Spleen (tissue), 11 donors: Measurements from ENCODE around the gene KBTBD2. TPM values are rescaled to one million over a fixed set of nuclear protein-coding genes. Genes with fewer than 3 reads are reported as not detected.
A peak's percentile ranks its signal among the peaks of the same experiment; 100 is the strongest.

Experiments used
- DNase-seq: peaks from one replicate; pipeline ENCODE4 v3.0.0-alpha.2; 2020
- H3K27ac ChIP-seq, 8 donors: fragments of 200-600 bp; sonication (generic) in 7 of 8; 1 replicate in 4 of 8; 2 replicates in 4 of 8; pipeline versions ENCODE4 v1.5.0 to v1.8.0; 2016 to 2021; ENCODE audit warnings: inconsistent platforms in 4 of 8, mild to moderate bottlenecking in 4 of 8, moderate library complexity in 1 of 8
- H3K27me3 ChIP-seq, 7 donors: fragments of 200-600 bp; sonication (generic) in 6 of 7; replicated peaks in 1 of 7; 1 replicate in 4 of 7; 2 replicates in 3 of 7; pipeline versions ENCODE4 v1.5.0 to v1.8.0; 2016 to 2021; ENCODE audit warnings: inconsistent platforms in 3 of 7, mild to moderate bottlenecking in 1 of 7
- H3K36me3 ChIP-seq, 6 donors: fragments of 200-600 bp; sonication (generic) in 5 of 6; 1 replicate in 4 of 6; 2 replicates in 2 of 6; pipeline versions ENCODE4 v1.5.0 to v1.8.0; 2016 to 2021; ENCODE audit warnings: inconsistent platforms in 2 of 6
- H3K4me1 ChIP-seq, 6 donors: fragments of 200-600 bp; sonication (generic) in 5 of 6; 1 replicate in 3 of 6; 2 replicates in 3 of 6; pipeline versions ENCODE4 v1.5.0 to v1.8.0; 2016 to 2021; ENCODE audit warnings: inconsistent platforms in 3 of 6
- H3K4me3 ChIP-seq, 8 donors: fragments of 200-600 bp; sonication (generic) in 7 of 8; 1 replicate in 4 of 8; 2 replicates in 4 of 8; pipeline versions ENCODE4 v1.5.0 to v1.8.0; 2016 to 2021; ENCODE audit warnings: inconsistent platforms in 4 of 8, mild to moderate bottlenecking in 4 of 8, moderate library complexity in 2 of 8
- H3K9me3 ChIP-seq, 8 donors: fragments of 200-600 bp; sonication (generic) in 7 of 8; 1 replicate in 4 of 8; 2 replicates in 4 of 8; pipeline versions ENCODE4 v1.5.0 to v1.8.0; 2016 to 2021; ENCODE audit warnings: inconsistent platforms in 4 of 8
- CTCF ChIP-seq, 11 experiments: fragments of 200-600 bp in 7 of 11; fragments of 450-650 bp in 4 of 11; sonication (generic) in 4 of 11; IDR thresholded peaks in 8 of 11; conservative IDR thresholded peaks in 3 of 11; 1 replicate in 7 of 11; 2 replicates in 4 of 11; pipeline versions ENCODE4 v1.4.0 to v1.8.0; 2016 to 2021; ENCODE audit warnings: antibody characterized with exemption in 11 of 11, inconsistent platforms in 4 of 11, mild to moderate bottlenecking in 1 of 11
- POLR2A ChIP-seq, 3 donors: fragments of 450-650 bp; IDR thresholded peaks; one replicate each; pipeline ENCODE4 v1.5.1; 2017; ENCODE audit warnings: antibody characterized with exemption in 3 of 3, mild to moderate bottlenecking in 1 of 3
- POLR2AphosphoS5 ChIP-seq, 3 donors: sonication (generic); formaldehyde crosslinking; IDR thresholded peaks; one replicate each; pipeline ENCODE4 v1.5.1; 2017; ENCODE audit warnings: antibody characterized with exemption in 3 of 3
- WGBS, 5 donors: extraction: QIAGEN DNeasy Blood & Tissue Kit in 3 of 5; methylation state at CpG; one replicate each; pipeline versions ENCODE4 v1.1.5 to v1.1.7; 2013 to 2018; 5-methylcytosine and 5-hydroxymethylcytosine counted together
- intact Hi-C: fragments of 100-400 bp; cut with DNase I; formaldehyde crosslinking; loops from one replicate; pipeline ENCODE4 v1.15.0; 2023; ENCODE audit warnings: low total_unique reads
- polyA plus RNA-seq, 3 donors: library from polyadenylated mRNA; stranded (reverse); fragments of 200-250 nt; gene quantifications; one replicate each; pipeline ENCODE4 v1.2.1, GENCODE V29; 2013
- total RNA-seq, 7 donors: library from RNA; depleted of rRNA in 3 of 7; stranded (reverse); fragments of >200 nt in 3 of 7; fragmentation: NEBNext Ultra II Directional in 4 of 7; extraction: Animal tissue kit (Norgen Biotek cat#: 25700) in 4 of 7; gene quantifications; one replicate each; pipeline versions ENCODE4 v1.1.0 to v1.2.1, GENCODE V29; 2016 to 2021
- donor health status: healthy with polysubstance abuse.
- donor health status: DM: no; HTN: no; CAD: no; lungs with moderate emphysema.
- donor health status: DM: no; HTN: no; CAD: no.
- donor health status: Bipolar disorder and iron deficiency.
- donor health status: healthy.
- donor health status: DM: no; HTN: no; CAD: no.
- donor health status: DM: yes; HTN: yes; CAD: no.

KBTBD2 gene
- total and polyA plus RNA-seq, 10 donors, result 15.6 to 80.8 (median 59.6) TPM

DNA sequence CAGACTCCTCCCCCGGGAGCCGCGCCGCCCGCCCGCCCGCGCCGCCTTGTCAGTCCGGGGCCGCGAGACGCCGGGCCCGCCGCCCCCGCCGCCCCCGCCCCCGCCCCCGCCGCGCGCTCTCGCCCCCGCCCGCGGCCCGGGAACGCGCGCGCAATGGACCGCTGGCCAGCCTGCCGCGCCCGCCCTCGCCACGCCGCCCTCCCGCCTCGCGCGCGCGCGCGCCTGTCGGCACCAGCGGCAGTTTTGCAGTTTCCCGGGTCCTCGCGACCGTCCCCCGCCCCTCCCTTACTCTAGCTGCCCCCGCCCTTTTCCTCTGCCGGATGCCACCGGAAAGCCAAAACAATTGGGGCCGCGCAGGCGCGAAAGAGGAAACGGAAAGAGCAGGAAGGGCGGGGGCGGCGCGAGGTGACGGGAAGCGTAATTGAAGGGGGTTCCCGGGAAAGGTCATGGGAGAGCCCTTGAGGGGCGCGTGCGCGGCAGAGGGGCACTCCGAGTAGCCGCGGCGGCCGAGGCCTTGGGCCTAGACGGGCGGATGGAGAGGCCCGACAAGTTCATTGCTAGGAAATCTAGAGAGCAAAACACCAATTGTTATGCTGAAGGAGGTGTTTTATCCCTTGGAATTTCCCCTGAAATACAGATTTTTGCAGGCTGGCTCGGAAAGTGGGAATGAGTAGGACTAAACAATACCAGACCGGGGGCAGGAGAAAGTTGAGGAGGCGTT is 400 bp upstream of the KBTBD2 start:
- Histone ChIP-seq H3K4me3 (peak overlapping the region; percentile 30 to 88 (median 74)), H3K27me3 (no peaks in the 10 kb centered on the region), H3K36me3 (no peaks in the 10 kb centered on the region), H3K27ac (peak overlapping the region; percentile 96 to 99 (median 99)), H3K4me1 (peaks cover 37 to 56% (median 47%) of the 10 kb centered on the region in 6 donors), H3K9me3 (no peaks in the 10 kb centered on the region)
- intact Hi-C loops, result loop anchor here (10.0 kb wide), 1 partner anchor 173 kb away; the partner anchor contains the start of gene NT5C3A
- DNase-seq, result peak; percentile 99
- TF ChIP-seq POLR2A (IDR thresholded peaks at IDR 0.05), result peak in 1 of 3 donors; percentile 52
- peak in 2 of 11 experiments; percentile 8 to 11 for TF ChIP-seq CTCF (IDR thresholded peaks at IDR 0.05 in 8 of 11, conservative IDR thresholded peaks at IDR 0.05 in 3 of 11)
- TF ChIP-seq POLR2AphosphoS5 (IDR thresholded peaks at IDR 0.05), result peak; percentile 94 to 95 (median 95)
- 0 to 2% (median 1%) methylated on average over 39 to 85 of the region's 85 CpGs for WGBS, 5 donors

- no peaks in the 10 kb centered on the region for H3K36me3 ChIP-seq
- intact Hi-C loops, result loop anchor here (10.0 kb wide), 1 partner anchor 174 kb away; the partner anchor contains the start of gene NT5C3A
- peak overlapping the region; percentile 96 to 99 (median 99) for H3K27ac ChIP-seq
- no peak for DNase-seq
- peak overlapping the region; percentile 62 to 88 (median 74) for H3K4me3 ChIP-seq
- WGBS, 5 donors, result 0% methylated on average over 8 of the region's 8 CpGs
- no peaks in the 10 kb centered on the region for H3K27me3 ChIP-seq
- no peaks in the 10 kb centered on the region for H3K9me3 ChIP-seq
- no peak for TF ChIP-seq POLR2AphosphoS5 (IDR thresholded peaks at IDR 0.05)
- TF ChIP-seq CTCF (IDR thresholded peaks at IDR 0.05 in 8 of 11, conservative IDR thresholded peaks at IDR 0.05 in 3 of 11), result no peak
- no peak for TF ChIP-seq POLR2A (IDR thresholded peaks at IDR 0.05)
- H3K4me1 ChIP-seq, result peaks cover 44 to 68% (median 60%) of the 10 kb centered on the region in 6 donors
Observed at GRCh38 chr7:32890793-32891042, 842 bp downstream of the KBTBD2 start.

- H3K4me3 ChIP-seq, result peak overlapping the region; percentile 62 to 88 (median 74)
- peaks cover 46 to 73% (median 65%) of the 10 kb centered on the region in 6 donors for H3K4me1 ChIP-seq
- H3K27ac ChIP-seq, result peak overlapping the region; percentile 96 to 99 (median 99)
- intact Hi-C loops, result loop anchor here (10.0 kb wide), 1 partner anchor 175 kb away; the partner anchor contains the start of gene NT5C3A
- H3K9me3 ChIP-seq, result no peaks in the 10 kb centered on the region
- no peak for DNase-seq
- TF ChIP-seq POLR2A (IDR thresholded peaks at IDR 0.05), result no peak
- peak in 1 of 3 donors; percentile 66 for TF ChIP-seq POLR2AphosphoS5 (IDR thresholded peaks at IDR 0.05)
- no peaks in the 10 kb centered on the region for H3K36me3 ChIP-seq
- WGBS, 5 donors, result 0 to 1% (median 0%) methylated on average over 16 of the region's 16 CpGs
- H3K27me3 ChIP-seq, result no peaks in the 10 kb centered on the region
Observed at GRCh38 chr7:32890010-32890792, 1.4 kb downstream of the KBTBD2 start.

- no peak for DNase-seq
- intact Hi-C loops, result no loop called here
- peak overlapping the region in 4 of 8 donors; percentile 9 to 88 (median 80) for H3K4me3 ChIP-seq
- no peaks in the 10 kb centered on the region for H3K9me3 ChIP-seq
- no peaks in the 10 kb centered on the region for H3K27me3 ChIP-seq
- H3K4me1 ChIP-seq, result peaks cover 54 to 83% (median 77%) of the 10 kb centered on the region in 6 donors
- 71 to 82% (median 76%) methylated on average over 6 of the region's 6 CpGs for WGBS, 5 donors
- H3K36me3 ChIP-seq, result no peaks in the 10 kb centered on the region
- peak overlapping the region in 6 of 8 donors; percentile 16 to 99 (median 99) for H3K27ac ChIP-seq
- no peak for TF ChIP-seq POLR2AphosphoS5 (IDR thresholded peaks at IDR 0.05)
- no peak for TF ChIP-seq CTCF (IDR thresholded peaks at IDR 0.05 in 8 of 11, conservative IDR thresholded peaks at IDR 0.05 in 3 of 11)
- TF ChIP-seq POLR2A (IDR thresholded peaks at IDR 0.05), result no peak
Observed at GRCh38 chr7:32888505-32888904, 3.1 kb downstream of the KBTBD2 start.
